ENCODE measurements around the gene TBC1D21.

TBC1D21 gene

GRCh38 chr15:73862276-73862675, 11.1 kb upstream of the TBC1D21 start:
- Histone ChIP-seq H3K27ac (ENCODE audit: low read length) (no peak overlapping the region), H3K36me3 (ENCODE audit: control insufficient read depth in 2 of 2, insufficient read depth in 2 of 2, low read length in 2 of 2) (no peaks in the 10 kb centered on the region), H3K9me3 (ENCODE audit: control insufficient read depth in 2 of 2, low read length in 2 of 2) (no peaks in the 10 kb centered on the region), H3K9ac (ENCODE audit: low read length in 2 of 2) (no peak overlapping the region), H3K27me3 (ENCODE audit: control insufficient read depth in 1 of 2, insufficient read depth in 2 of 2, low read length in 2 of 2) (peaks cover 0 to 25% of the 10 kb centered on the region in 2 donors), H3K4me1 (ENCODE audit: control insufficient read depth, insufficient read depth, low read length) (no peaks in the 10 kb centered on the region), H3K4me3 (ENCODE audit: low read length in 2 of 2) (no peak overlapping the region)

- no peaks in the 10 kb centered on the region for H3K36me3 ChIP-seq (ENCODE audit: control insufficient read depth in 2 of 2, insufficient read depth in 2 of 2, low read length in 2 of 2)
- no peak overlapping the region for H3K9ac ChIP-seq (ENCODE audit: low read length in 2 of 2)
- no peaks in the 10 kb centered on the region for H3K9me3 ChIP-seq (ENCODE audit: control insufficient read depth in 2 of 2, low read length in 2 of 2)
- H3K4me3 ChIP-seq (ENCODE audit: low read length in 2 of 2), result no peak overlapping the region
- peaks cover 7 to 25% of the 10 kb centered on the region in 2 donors for H3K27me3 ChIP-seq (ENCODE audit: control insufficient read depth in 1 of 2, insufficient read depth in 2 of 2, low read length in 2 of 2)
- no peak overlapping the region for H3K27ac ChIP-seq (ENCODE audit: low read length)
- no peaks in the 10 kb centered on the region for H3K4me1 ChIP-seq (ENCODE audit: control insufficient read depth, insufficient read depth, low read length)
These were observed 8.0 kb upstream of the TBC1D21 start for GRCh38 chr15:73865379-73865778.

DNA sequence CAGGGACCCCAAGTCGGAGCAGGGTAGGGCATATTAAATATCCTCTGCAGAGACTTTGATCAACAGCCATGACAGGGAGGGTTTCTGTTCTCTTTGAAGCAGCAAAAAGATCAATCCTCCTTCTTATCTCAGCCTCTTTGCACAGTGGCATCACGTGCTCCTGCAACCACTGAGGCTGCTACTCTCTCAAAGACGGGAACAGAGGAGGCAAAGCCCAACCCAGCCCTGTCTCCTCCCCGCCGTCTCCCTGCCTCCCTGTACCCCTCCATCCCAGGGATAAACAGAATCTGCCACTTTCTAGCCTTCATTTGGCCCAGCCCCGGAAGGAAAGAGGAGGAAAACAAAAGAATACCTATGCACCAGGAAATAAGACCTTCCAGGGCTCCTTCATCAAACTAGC, 7.5 kb upstream of the TBC1D21 start:
- H3K9me3 ChIP-seq (ENCODE audit: control insufficient read depth in 2 of 2, low read length in 2 of 2), result no peaks in the 10 kb centered on the region
- H3K9ac ChIP-seq (ENCODE audit: low read length in 2 of 2), result no peak overlapping the region
- no peaks in the 10 kb centered on the region for H3K36me3 ChIP-seq (ENCODE audit: control insufficient read depth in 2 of 2, insufficient read depth in 2 of 2, low read length in 2 of 2)
- H3K4me1 ChIP-seq (ENCODE audit: control insufficient read depth, insufficient read depth, low read length), result no peaks in the 10 kb centered on the region
- H3K27ac ChIP-seq (ENCODE audit: low read length), result no peak overlapping the region
- H3K27me3 ChIP-seq (ENCODE audit: control insufficient read depth in 1 of 2, insufficient read depth in 2 of 2, low read length in 2 of 2), result peaks cover 7 to 29% of the 10 kb centered on the region in 2 donors
- H3K4me3 ChIP-seq (ENCODE audit: low read length in 2 of 2), result no peak overlapping the region

DNA sequence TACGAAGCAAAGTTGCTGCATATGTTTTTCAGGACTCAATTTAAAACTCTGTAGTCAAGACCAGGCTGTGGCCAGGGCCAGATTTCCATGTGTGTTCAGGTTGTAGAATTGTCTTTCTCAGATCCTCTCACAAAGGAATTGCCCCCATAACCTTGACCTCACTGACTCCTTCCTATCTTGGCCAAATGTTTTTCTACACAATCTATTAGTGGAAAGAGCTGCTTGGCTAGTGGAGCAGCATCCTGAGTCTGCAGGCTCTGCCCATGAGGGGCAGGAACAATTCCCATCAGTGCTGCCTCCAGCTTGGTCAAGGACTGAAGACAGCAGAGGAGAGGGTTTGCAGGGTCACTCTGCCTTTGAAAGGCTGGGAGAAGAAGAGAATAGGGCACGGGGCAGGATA, 6.9 kb upstream of the TBC1D21 start:
- Histone ChIP-seq H3K36me3 (ENCODE audit: control insufficient read depth in 2 of 2, insufficient read depth in 2 of 2, low read length in 2 of 2) (no peaks in the 10 kb centered on the region), H3K9me3 (ENCODE audit: control insufficient read depth in 2 of 2, low read length in 2 of 2) (no peaks in the 10 kb centered on the region), H3K4me1 (ENCODE audit: control insufficient read depth, insufficient read depth, low read length) (no peaks in the 10 kb centered on the region), H3K4me3 (ENCODE audit: low read length in 2 of 2) (no peak overlapping the region), H3K27ac (ENCODE audit: low read length) (no peak overlapping the region), H3K9ac (ENCODE audit: low read length in 2 of 2) (no peak overlapping the region), H3K27me3 (ENCODE audit: control insufficient read depth in 1 of 2, insufficient read depth in 2 of 2, low read length in 2 of 2) (peaks cover 7 to 30% of the 10 kb centered on the region in 2 donors)

DNA sequence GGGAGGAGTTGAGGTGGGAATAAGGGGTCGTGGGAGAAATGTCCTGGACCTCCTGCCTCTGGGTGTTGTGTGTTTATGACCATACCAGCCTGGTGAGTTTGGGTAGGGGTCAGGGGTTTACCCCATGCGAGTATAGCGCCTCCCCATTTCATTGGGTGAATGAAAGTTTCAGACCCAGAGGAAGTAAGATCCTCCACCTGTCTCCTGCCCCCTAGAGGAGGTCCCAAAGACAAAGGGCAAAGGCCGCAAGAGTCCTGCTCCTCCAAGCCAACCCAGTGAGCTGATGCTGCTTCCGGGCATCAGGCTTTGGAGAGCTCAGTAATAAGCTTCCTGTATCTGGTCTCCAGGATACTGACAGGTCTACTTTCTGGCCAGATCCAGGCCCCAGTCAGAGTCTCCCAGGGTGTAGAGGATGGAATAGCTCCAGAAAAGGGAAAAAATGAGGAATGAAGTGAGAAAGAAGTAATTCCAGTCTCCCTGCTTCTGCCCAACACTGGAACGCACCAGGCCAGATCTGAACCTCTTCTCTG, 6.4 kb upstream of the TBC1D21 start:
- H3K27me3 ChIP-seq (ENCODE audit: control insufficient read depth in 1 of 2, insufficient read depth in 2 of 2, low read length in 2 of 2), result peaks cover 7 to 30% of the 10 kb centered on the region in 2 donors
- H3K9ac ChIP-seq (ENCODE audit: low read length in 2 of 2), result no peak overlapping the region
- H3K9me3 ChIP-seq (ENCODE audit: control insufficient read depth in 2 of 2, low read length in 2 of 2), result no peaks in the 10 kb centered on the region
- H3K4me1 ChIP-seq (ENCODE audit: control insufficient read depth, insufficient read depth, low read length), result no peaks in the 10 kb centered on the region
- H3K27ac ChIP-seq (ENCODE audit: low read length), result no peak overlapping the region
- H3K36me3 ChIP-seq (ENCODE audit: control insufficient read depth in 2 of 2, insufficient read depth in 2 of 2, low read length in 2 of 2), result no peaks in the 10 kb centered on the region
- H3K4me3 ChIP-seq (ENCODE audit: low read length in 2 of 2), result no peak overlapping the region

GRCh38 chr15:73867426-73867825, 5.9 kb upstream of the TBC1D21 start:
- no peaks in the 10 kb centered on the region for H3K4me1 ChIP-seq (ENCODE audit: control insufficient read depth, insufficient read depth, low read length)
- no peak overlapping the region for H3K27ac ChIP-seq (ENCODE audit: low read length)
- H3K9me3 ChIP-seq (ENCODE audit: control insufficient read depth in 2 of 2, low read length in 2 of 2), result no peaks in the 10 kb centered on the region
- no peaks in the 10 kb centered on the region for H3K36me3 ChIP-seq (ENCODE audit: control insufficient read depth in 2 of 2, insufficient read depth in 2 of 2, low read length in 2 of 2)
- peaks cover 7 to 31% of the 10 kb centered on the region in 2 donors for H3K27me3 ChIP-seq (ENCODE audit: control insufficient read depth in 1 of 2, insufficient read depth in 2 of 2, low read length in 2 of 2)
- no peak overlapping the region for H3K4me3 ChIP-seq (ENCODE audit: low read length in 2 of 2)
- H3K9ac ChIP-seq (ENCODE audit: low read length in 2 of 2), result no peak overlapping the region

DNA sequence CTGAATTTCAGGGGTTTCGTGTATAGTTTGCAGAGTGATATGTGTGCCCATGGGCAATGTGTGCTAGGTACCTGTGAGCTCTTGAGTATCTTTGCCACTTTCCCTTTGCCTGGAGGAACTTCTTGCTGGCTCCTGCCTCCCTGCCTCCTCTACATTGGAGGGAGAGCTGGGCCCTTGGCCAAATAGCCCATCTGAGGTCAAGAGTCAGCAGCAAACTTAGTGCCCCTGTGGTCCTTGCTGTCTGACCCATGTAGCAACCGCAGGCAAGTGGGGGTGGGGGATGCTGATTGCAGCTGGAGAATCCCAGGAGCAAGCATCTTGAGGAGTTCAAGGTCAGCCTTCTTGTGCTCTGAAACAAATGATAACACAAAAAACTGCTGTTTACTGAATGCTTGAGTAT, 5.4 kb upstream of the TBC1D21 start:
- no peak overlapping the region for H3K4me3 ChIP-seq (ENCODE audit: low read length in 2 of 2)
- H3K27ac ChIP-seq (ENCODE audit: low read length), result no peak overlapping the region
- H3K9me3 ChIP-seq (ENCODE audit: control insufficient read depth in 2 of 2, low read length in 2 of 2), result no peaks in the 10 kb centered on the region
- no peaks in the 10 kb centered on the region for H3K36me3 ChIP-seq (ENCODE audit: control insufficient read depth in 2 of 2, insufficient read depth in 2 of 2, low read length in 2 of 2)
- no peak overlapping the region for H3K9ac ChIP-seq (ENCODE audit: low read length in 2 of 2)
- H3K27me3 ChIP-seq (ENCODE audit: control insufficient read depth in 1 of 2, insufficient read depth in 2 of 2, low read length in 2 of 2), result peaks cover 7 to 32% of the 10 kb centered on the region in 2 donors
- H3K4me1 ChIP-seq (ENCODE audit: control insufficient read depth, insufficient read depth, low read length), result no peaks in the 10 kb centered on the region

GRCh38 chr15:73869216-73869995, 4.0 kb upstream of the TBC1D21 start:
- H3K27me3 ChIP-seq (ENCODE audit: control insufficient read depth in 1 of 2, insufficient read depth in 2 of 2, low read length in 2 of 2), result peaks cover 7 to 32% of the 10 kb centered on the region in 2 donors
- H3K9ac ChIP-seq (ENCODE audit: low read length in 2 of 2), result no peak overlapping the region

DNA sequence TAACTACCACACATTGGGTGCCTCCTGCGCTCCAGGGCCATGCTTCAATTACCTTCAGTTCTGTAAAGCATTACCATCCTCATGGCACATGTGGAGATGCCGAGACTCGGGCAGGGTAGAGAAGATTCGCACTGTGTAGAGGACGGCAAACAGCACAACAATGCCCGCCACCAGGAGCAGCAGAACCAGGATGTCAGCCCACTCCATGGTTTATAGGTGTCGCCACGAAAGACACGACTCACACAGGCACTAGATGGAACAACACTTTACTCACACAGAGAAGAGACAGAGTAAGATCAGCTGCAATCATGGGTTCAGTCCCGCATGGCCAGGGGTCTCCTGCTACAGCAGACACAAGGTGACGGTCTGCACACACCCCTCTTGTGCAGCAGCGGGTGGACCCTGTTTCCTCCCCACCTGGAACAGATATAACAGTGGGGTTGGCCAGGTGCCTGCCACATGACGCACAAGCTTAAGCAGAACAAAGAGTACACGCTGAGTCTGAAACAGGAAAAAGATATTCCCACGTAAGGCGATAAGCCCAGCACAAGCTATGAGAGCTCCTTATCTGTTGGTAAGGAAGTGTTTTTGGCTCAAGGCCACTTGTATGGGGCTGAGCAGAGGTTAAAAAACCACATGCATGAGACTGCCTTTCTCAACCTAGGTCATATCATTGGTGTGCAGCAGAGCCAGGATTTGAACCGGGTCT, 2.5 kb upstream of the TBC1D21 start:
- Histone ChIP-seq H3K4me3 (ENCODE audit: low read length in 2 of 2) (no peak overlapping the region), H3K9me3 (ENCODE audit: control insufficient read depth in 2 of 2, low read length in 2 of 2) (no peaks in the 10 kb centered on the region), H3K27me3 (ENCODE audit: control insufficient read depth in 1 of 2, insufficient read depth in 2 of 2, low read length in 2 of 2) (peaks cover 7 to 27% of the 10 kb centered on the region in 2 donors), H3K9ac (ENCODE audit: low read length in 2 of 2) (no peak overlapping the region), H3K36me3 (ENCODE audit: control insufficient read depth in 2 of 2, insufficient read depth in 2 of 2, low read length in 2 of 2) (no peaks in the 10 kb centered on the region), H3K27ac (ENCODE audit: low read length) (no peak overlapping the region), H3K4me1 (ENCODE audit: control insufficient read depth, insufficient read depth, low read length) (no peaks in the 10 kb centered on the region)

More at GRCh38 chr15:73869216-73869995, 4.0 kb upstream of the TBC1D21 start:
- H3K4me3 ChIP-seq (ENCODE audit: low read length in 2 of 2), result no peak overlapping the region
- no peaks in the 10 kb centered on the region for H3K4me1 ChIP-seq (ENCODE audit: control insufficient read depth, insufficient read depth, low read length)
- H3K36me3 ChIP-seq (ENCODE audit: control insufficient read depth in 2 of 2, insufficient read depth in 2 of 2, low read length in 2 of 2), result no peaks in the 10 kb centered on the region
- H3K9me3 ChIP-seq (ENCODE audit: control insufficient read depth in 2 of 2, low read length in 2 of 2), result no peaks in the 10 kb centered on the region
- H3K27ac ChIP-seq (ENCODE audit: low read length), result no peak overlapping the region

DNA sequence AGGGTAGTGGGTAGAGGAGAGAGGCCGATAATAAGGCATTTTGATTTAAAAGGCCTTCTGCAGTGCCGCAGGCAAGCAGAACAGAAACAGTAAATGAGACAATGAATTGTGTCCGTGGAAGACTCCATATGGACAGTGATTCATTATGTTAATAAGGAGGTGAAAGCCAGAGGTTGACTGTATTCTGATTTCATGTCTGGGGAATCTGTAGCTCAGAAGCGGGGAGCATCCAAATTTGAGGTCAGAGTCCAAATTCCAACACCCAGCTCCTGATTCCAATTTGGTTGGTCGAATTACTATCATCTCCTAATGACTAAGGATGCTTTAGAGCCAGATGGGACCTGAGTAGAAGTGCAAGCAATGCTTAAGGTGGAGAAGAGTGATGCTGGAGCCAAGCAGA, 1.0 kb upstream of the TBC1D21 start:
- Histone ChIP-seq H3K27me3 (ENCODE audit: control insufficient read depth in 1 of 2, insufficient read depth in 2 of 2, low read length in 2 of 2) (peaks cover 7 to 21% of the 10 kb centered on the region in 2 donors), H3K36me3 (ENCODE audit: control insufficient read depth in 2 of 2, insufficient read depth in 2 of 2, low read length in 2 of 2) (no peaks in the 10 kb centered on the region), H3K27ac (ENCODE audit: low read length) (no peak overlapping the region)

More for the DNA sequence above, 1.0 kb upstream of the TBC1D21 start:
- Histone ChIP-seq H3K4me1 (ENCODE audit: control insufficient read depth, insufficient read depth, low read length) (no peaks in the 10 kb centered on the region), H3K4me3 (ENCODE audit: low read length in 2 of 2) (no peak overlapping the region), H3K9me3 (ENCODE audit: control insufficient read depth in 2 of 2, low read length in 2 of 2) (no peaks in the 10 kb centered on the region), H3K9ac (ENCODE audit: low read length in 2 of 2) (no peak overlapping the region)
